Right renal cortex interstitium (tissue), 3 donors: ENCODE measurements around the gene LRP1B. TPM values are rescaled to one million over a fixed set of nuclear protein-coding genes. Genes with fewer than 3 reads are reported as not detected.
"Not testable (repeated sequence)": the region's sequence is repeated elsewhere in the genome, so short reads cannot be mapped to it uniquely, and the experiment has no call there.

Experiments used
- DNase-seq, 3 donors: peaks; one replicate each; pipeline ENCODE4 v3.0.0-alpha.2; 2013; ENCODE audit warnings: low read depth in 3 of 3, low spot score in 2 of 3
- polyA plus RNA-seq, 3 donors: library from polyadenylated mRNA; unstranded; fragments of 120-200 nt; gene quantifications; one replicate each; pipeline ENCODE4 v1.2.1, GENCODE V29; 2013; ENCODE audit not compliant: insufficient read length in 3 of 3

LRP1B gene
- polyA plus RNA-seq, 3 donors: 0.85 to 0.90 (median 0.88) TPM

DNA sequence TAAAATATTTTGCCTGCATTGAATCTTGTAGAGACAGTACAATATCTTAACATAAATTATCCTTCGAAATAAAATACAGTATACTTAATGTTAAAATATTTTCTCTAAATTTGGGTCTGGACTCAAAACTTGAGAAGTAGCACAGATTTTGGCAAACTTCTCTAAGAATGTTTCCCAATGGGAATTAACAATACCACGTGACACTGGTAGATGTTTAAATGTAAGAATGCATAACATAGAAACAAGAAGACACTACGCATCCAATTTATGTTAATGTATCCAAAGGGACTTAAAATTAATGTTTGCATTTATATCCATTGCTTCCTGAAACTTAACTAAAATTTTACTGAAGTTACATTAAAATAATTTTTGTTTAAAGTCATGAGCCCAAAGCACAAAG, 1460.9 kb downstream of the LRP1B start:
- no peak for DNase-seq

GRCh38 chr2:140667203-140667602, 1463.6 kb downstream of the LRP1B start:
- DNase-seq: no peak

- no peak for DNase-seq
Observed at GRCh38 chr2:140662504-140662903, 1468.3 kb downstream of the LRP1B start.

DNA sequence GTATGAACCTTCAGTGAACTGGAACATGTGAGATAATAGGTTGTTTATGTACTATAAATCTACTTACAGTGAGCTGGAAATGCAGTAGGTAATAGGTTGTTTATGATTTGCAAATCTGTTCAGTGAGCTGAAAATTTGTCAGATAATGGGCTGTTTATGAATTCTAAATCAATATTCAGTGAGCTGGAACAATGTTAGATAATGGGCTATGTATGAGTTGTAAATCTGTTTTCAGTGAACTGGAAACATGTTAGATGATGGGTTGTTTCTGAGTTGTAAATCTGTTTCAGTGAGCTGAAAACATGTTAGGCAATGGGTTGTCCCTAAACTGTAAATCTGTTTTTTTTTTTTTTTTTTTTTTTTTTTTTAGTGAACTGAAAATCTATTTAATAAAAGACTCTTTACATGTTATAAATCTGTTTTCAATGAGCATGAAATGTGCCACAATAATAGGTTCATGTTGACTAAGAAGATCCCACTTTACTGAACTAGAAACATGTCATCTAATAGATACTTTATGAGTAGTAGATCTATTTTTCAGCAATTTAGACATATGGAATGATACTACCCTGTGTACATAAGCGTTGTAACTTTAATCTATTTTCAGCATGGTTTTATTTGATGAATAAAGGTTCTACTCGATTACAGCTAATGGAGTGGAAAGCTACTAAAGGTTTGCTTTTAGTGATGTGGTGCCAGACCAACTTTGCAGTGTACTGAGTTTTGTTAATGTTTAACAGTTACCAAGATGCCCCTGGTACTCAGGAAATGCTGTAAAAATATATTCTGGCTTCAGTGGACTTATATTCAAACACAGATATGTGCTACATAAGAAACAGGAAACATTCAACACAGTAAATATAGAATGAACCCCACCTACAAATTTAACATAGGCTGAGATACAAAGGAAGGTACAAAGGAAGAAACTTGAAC, 1471.8 kb downstream of the LRP1B start:
- no peak for DNase-seq

- no peak for DNase-seq
Observed at GRCh38 chr2:140657657-140658056, 1473.2 kb downstream of the LRP1B start.

DNA sequence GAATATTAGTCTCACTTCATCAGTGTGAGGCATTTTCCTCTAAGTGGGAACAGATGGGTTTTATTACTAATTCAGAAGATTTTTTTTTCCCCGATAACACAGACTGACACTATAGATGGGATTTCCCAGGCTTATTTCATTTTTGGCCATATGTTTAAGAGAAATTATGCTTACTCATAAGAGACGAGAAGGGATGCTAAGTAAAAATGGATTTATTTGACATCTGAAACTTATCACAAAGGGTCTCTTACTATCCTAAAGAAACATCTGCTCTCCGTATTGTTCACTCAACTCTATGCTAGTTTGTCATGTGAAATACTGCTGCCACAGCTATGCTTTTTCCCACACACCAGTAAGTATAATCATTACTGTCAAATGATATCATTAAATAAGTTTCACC, 1476.3 kb downstream of the LRP1B start:
- DNase-seq: no peak

- DNase-seq: no peak
Observed at GRCh38 chr2:140650825-140651224, 1480.0 kb downstream of the LRP1B start.

- DNase-seq: not testable (repeated sequence)
Observed at GRCh38 chr2:140650134-140650533, 1480.7 kb downstream of the LRP1B start.

GRCh38 chr2:140648393-140648792, 1482.4 kb downstream of the LRP1B start:
- DNase-seq: no peak

DNA sequence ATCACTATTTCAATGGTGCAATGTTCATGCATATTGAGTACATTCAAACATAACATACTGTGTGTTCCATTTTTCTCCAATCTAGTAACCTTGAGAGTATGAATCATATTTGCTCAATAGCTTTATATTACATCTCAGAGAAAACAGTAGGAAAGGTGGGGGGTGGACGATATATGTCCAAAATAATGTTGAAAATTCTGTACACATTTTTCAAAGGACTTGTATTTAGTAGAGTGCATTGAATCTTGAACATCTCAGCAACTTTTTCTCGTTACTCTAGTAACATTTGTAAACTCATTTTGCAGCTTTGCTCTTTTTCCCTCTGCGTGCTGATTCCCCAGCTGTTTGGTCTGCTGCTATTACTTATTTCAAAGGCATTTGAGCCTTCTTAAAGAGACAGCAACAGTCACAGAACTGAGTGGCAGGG, 1487.0 kb downstream of the LRP1B start:
- no peak for DNase-seq

DNA sequence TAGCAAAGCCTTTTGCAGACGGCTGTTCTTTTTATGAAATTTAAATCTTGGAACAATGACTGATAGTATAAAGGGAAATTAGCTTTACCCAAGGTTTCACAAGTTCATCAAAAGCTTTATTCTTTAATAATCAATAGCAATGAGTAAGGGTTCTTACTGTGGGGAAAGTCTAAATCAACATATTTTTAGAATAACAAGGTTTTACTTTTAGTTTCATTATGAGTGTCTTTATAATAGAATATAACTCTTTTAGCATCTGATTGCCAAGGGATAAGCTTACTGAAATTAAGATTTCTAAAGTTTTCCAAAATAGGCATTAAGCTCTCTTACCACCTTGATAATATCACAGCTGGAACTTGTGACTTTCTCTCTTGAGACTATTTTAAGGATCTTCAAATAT, 1489.7 kb downstream of the LRP1B start:
- no peak for DNase-seq

GRCh38 chr2:140639628-140640027, 1491.2 kb downstream of the LRP1B start:
- no peak for DNase-seq

GRCh38 chr2:140630557-140630956, 1500.3 kb downstream of the LRP1B start:
- DNase-seq: no peak

DNA sequence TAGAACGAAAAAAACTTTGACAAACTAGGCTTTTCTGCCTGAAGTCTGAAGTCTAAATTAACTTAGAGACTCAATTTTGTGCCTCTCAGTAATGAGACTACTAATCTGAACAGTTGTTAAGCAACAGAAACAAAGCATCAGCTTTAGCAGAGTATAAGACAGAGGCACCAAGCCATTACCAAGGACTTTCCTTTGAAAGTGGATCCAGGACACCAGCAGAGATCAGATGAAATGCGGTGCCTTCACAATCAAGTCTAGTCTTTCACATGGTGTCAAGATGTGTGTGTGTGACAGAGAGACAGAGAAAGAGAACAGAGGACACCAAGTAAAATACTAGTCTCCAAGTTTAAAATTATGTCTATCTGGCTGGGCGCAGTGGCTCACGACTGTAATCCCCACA, 1502.9 kb downstream of the LRP1B start:
- DNase-seq: no peak

DNA sequence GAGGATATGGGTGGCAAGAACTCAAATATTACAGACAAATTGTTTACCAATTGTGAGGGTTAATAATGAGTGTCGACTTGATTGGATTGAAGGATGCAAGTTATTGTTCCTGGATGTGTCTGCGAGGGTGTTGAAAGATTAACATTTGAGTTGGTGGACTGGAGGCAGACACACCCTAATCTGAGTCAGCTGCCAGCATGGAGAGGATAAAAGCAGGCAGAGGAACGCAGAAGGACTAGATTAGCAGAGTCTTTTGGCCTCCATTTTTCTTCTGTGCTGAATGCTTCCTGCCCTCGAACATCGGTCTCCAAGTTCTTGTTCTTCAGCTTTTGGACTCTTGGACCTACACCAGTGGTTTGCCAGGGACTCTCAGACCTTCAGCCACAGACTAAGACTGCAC, 1503.7 kb downstream of the LRP1B start:
- DNase-seq: no peak

- no peak for DNase-seq
Observed at GRCh38 chr2:140624200-140624599, 1506.6 kb downstream of the LRP1B start.

- DNase-seq: no peak
Observed at GRCh38 chr2:140621583-140622362, 1509.0 kb downstream of the LRP1B start.

DNA sequence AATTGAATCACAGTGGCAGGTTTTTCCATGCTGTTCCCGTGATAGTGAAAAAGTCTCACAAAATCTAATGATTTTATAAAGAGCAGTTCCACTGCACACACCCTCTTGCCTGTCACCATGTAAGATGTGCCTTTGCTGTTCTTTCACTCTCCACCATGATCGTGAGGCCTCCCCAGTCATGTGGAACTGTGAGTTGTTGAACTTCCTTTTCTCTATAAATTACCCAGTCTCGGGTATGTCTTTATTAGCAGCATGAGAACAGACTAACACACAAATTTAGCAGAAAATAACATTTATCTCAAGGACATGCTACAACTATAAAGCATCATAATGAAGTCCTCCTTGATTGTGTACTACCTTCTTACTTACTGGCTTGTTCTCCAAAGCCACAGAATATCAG, 1526.0 kb downstream of the LRP1B start:
- no peak for DNase-seq

DNA sequence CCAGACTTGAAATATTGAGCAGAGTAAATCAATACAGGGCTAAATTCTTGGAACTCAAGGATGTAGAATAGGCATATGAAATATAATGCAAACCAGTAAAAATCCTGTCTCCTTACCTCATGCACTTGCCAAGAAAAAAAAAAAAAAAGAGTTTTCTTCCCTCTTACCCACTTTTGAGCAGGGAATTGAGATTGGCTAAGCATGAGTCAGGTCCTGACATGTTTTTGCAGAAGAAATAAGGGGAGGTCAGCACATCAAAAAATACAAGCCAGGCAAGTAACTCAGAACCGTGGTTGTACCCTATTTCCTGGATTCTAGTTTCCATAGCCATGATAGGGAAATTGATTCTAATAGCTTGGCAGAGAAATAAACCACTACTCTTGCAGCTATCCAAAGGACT, 1526.7 kb downstream of the LRP1B start:
- DNase-seq: no peak

DNA sequence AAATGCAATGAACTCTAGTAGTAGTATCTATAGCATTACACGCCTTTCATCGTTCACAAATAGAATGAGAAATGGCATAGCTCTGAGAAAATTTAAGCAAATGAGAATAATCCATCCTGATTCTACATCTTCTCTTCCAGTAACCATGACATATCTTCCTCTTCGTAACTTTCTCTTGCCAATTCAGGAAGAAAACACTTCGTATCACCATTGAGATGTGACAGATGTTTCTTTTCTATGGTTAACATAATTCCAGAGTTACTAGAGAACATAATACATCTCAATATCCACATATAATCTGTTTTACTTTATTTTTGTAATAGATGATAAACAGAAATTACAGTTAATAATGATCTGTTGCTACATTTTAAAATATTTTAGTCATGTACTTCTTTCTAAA, 1527.4 kb downstream of the LRP1B start:
- DNase-seq: no peak

DNA sequence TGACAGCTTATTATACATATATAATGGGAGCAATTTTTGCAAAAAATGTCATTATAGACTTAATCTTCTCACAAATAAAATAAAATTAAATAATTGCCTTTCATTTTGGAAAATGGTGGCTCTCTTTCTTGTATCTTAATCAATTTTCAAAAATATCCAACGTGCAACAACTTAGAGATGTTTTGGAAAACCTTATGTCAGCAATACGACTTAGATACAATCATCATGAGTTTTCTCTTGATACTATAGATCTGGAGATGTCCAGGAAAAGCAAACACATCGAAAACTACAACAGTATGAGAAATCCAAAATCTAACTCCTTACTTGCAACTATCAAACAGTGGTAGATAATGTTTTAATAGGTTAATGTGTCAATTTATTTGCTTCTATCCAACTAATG, 1529.0 kb downstream of the LRP1B start:
- no peak for DNase-seq

- DNase-seq: no peak
Observed at GRCh38 chr2:140601342-140601741, 1529.5 kb downstream of the LRP1B start.
